ENCODE data around the gene DBP. TPM values are rescaled to one million over a fixed set of nuclear protein-coding genes. Genes with fewer than 3 reads are reported as not detected.
A peak's percentile ranks its signal among the peaks of the same experiment; 100 is the strongest.
"Not testable (repeated sequence)": the region's sequence is repeated elsewhere in the genome, so short reads cannot be mapped to it uniquely, and the experiment has no call there.

The DBP gene
- total RNA-seq, result 6.7 TPM

GRCh38 chr19:48636859-48637448 is at the start of gene DBP:
Gene DBP, minus strand, starts transcription at chr19:48637379. Its CDS starts 385 bp downstream, at chr19:48636994.
- peak; percentile 4 for ATAC-seq

- not testable (repeated sequence) for ATAC-seq
Observed at GRCh38 chr19:48686637-48687036, 49.5 kb upstream of the DBP start.

DNA sequence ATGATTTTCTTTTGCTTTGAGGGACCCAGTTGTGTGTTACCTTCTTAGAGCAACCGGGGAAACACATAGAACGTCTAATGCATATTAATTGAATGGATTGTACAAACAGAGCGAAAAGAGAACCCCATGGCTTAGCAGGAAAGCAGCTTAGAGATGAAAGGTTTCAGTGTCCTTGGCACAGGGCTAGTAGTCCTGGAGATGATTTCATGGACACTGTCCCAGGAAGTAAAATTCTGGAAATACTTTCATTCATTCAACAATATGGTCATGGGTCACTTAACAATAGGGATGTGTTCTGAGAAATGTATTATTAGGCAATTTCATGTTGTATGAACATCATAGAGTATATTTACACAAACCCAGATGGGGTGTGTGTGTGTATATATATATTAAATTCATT is 48.9 kb upstream of the DBP start:
- peak; percentile 20 for ATAC-seq

DNA sequence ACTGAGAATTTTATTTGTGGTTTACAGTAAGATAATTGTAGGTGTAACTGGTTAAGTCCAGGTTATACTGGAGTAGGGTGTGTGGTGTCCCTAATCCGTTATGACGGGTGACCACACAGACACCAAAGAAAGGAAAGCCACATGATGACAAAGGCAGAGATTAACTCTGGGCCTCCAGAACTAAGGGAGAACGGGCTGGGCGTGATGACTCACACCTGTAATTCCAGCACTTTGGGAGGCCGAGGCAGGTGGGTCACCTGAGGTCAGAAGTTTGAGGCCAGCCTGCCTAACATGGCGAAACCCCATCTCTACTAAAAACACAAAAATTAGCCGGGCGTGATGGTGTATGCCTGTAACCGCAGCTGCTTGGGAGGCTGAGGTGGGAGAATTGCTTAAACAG is 48.4 kb upstream of the DBP start:
- peak; percentile 91 for ATAC-seq

GRCh38 chr19:48683349-48683748 is 46.2 kb upstream of the DBP start:
- ATAC-seq, result no peak

DNA sequence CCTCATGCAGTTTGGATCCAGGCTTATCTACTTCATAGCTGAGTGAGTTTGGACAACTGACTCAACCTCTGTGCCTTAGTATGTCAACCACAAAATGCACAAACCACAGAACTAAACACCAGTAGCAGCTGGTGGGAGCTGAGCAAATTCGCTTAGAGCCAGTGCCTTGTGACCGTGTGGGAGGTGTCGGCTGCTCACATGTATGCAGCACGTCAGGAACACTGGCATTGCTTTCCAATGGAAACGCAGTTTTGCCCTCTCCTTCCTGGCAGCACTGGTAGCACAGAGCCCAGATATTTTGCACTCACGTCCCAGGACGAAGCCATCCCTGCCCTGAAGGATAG is 43.9 kb upstream of the DBP start:
- no peak for ATAC-seq

DNA sequence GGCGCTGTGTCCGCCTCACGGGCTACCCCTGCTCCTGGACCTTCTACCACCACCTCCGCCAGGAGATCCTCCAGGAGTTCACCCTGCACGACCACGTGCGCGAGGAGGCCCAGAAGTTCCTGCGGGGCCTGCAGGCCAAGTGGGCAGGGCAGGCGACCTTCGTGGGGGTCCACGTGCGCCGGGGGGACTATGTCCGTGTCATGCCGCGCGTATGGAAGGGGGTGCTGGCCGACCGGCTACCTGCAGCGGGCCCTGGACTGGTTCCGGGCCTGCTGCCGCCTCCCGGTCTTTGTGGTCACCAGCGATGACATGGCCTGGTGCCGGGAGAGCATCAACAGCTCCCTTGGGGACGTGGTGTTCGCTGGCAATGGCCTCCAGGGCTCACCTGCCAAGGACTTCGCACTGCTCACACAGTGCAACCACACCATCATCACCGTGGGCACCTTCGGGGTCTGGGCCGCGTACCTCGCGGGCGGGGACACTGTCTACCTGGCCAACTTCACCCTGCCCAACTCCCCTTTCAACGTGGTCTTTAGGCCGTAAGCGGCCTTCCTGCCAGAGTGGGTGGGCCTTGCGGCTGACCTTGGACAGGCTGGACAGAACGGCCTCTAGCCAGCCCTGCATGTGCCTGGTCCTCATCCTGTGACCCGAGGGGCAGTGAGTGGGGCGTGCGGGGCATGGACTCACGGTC is 43.4 kb upstream of the DBP start:
- ATAC-seq, result no peak

DNA sequence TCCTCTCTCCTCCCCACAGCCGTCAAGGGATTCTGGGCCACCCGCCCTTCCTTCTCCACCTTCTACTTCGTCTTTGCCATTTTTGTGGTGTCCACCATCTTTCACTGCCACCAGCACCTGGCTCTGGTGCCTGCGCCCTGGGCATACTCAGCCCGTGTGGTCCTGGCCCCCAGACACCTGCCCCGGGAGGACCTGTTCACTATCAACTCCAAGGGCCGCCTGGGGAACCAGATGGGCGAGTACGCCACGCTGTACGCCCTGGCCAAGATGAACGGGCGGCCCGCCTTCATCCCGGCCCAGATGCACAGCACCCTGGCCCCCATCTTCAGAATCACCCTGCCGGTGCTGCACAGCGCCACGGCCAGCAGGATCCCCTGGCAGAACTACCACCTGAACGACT is 42.8 kb upstream of the DBP start:
- not testable (repeated sequence) for ATAC-seq

DNA sequence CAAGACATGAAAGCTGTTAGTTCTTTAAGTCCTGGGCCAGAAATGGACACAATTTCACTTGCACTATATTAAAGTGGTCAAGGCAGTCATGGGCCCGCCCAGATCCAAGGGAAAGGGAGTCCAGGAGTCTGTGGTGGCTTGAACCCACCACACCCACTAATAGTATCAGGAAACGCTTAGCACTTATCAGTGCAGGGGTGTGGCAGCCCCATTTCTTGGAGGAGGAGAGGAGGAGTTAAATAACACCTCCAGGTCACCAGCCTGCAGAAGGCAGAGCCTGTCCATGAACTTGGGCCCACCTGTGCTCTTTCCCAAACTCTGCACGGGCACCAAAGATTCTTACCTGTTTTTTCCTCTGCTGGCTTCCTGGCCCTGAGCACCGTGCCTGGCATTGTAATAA is 41.0 kb upstream of the DBP start:
- ATAC-seq, result peak; percentile 25

DNA sequence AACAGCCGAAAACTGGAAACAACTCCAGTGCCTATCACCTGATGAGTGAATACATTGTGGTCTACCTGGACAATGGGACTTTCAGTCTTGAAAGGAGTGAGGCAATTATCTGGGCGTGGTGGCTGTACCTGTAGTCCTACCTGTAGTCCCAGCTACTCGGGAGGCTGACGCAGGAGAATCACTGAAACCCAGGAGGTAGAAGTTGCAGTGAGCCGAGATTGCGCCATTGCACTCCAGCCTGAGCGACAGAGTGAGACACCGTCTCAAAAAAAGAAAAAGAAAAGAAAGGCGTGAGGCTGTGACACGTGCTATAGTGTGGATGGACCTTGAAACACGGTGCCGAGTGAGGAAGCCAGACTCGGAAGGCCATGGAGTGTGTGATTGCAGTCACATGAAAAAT is 39.7 kb upstream of the DBP start:
- peak; percentile 87 for ATAC-seq

GRCh38 chr19:48676487-48676886 is 39.3 kb upstream of the DBP start:
- ATAC-seq, result no peak

GRCh38 chr19:48674921-48675824 is 38.0 kb upstream of the DBP start:
- ATAC-seq, result peak; percentile 34

GRCh38 chr19:48674216-48674809 is 37.1 kb upstream of the DBP start:
- ATAC-seq, result no peak

DNA sequence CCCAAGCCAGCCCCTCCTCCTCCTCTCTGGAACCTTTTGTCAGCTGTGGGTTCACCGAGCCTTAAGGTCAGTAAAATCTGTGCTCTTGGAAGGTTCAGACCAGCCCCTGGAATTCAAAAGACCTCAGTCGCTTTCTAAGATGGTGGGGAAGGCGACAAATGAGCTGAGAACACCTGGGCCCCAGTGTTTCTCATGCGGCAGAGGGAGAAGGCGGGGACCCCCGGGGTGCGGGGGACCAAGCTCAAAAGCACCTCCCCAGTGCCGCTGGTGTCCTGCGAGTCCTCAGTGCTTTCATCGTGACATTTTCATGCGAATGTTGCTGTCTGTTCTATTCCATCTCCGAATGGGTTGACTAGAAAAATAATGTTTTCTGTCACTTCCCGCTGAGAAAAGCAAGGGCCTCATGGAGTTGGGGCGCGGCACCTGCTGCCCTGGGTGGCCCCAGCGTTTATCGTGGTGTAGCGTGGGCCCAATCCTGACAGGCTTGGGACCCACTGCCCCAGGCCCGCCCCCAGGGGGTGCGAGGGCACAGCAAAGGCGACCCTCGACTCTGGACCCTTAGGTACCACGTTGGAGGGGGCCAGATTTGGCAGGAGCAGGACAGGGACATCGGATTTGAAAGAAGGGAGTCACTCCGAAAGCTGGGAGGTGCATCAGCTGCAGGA is 36.4 kb upstream of the DBP start:
- no peak for ATAC-seq

GRCh38 chr19:48672994-48673393 is 35.8 kb upstream of the DBP start, which contains the start of gene NTN5:
Gene NTN5, minus strand, starts transcription at chr19:48673017. Its CDS starts 2,031 bp downstream, at chr19:48670986.
- ATAC-seq, result no peak

GRCh38 chr19:48671446-48671995 is 34.3 kb upstream of the DBP start:
- ATAC-seq, result no peak

DNA sequence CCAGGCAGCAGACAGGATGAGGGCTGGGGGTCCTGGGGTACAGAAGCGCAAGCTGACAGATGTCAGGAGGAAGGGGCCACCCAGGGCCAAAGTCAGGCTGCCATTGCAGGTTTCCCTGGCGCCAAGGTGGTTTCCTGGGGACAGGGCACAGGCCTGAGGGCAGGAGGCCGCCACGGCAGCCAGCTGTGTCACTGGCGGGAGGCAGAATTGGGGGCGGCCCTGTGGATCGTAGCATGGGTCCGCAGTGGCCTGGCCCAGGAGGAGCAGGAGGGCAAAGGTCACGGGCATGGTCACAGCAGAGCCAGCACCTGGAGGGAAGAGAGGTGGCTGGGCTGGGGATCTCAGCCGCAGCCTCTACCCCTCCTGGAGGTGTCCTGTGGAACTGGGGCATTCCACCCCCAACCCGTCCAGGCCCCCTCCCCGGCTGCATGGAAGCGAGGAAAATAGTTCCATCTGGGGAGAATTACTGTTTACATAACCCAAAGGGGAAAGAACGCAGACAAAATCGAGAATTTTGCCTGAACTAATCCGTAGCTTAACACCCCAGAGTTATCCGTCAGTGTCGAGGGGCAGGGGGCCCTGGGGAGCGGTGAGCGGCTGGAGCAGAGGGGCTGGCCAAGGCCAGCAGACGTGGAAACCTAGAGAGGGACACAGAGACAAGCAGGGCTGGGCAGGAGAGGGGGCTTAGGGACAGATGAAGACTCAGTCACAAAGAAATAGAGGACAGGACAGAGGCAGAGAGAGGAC is 33.7 kb upstream of the DBP start:
- no peak for ATAC-seq

DNA sequence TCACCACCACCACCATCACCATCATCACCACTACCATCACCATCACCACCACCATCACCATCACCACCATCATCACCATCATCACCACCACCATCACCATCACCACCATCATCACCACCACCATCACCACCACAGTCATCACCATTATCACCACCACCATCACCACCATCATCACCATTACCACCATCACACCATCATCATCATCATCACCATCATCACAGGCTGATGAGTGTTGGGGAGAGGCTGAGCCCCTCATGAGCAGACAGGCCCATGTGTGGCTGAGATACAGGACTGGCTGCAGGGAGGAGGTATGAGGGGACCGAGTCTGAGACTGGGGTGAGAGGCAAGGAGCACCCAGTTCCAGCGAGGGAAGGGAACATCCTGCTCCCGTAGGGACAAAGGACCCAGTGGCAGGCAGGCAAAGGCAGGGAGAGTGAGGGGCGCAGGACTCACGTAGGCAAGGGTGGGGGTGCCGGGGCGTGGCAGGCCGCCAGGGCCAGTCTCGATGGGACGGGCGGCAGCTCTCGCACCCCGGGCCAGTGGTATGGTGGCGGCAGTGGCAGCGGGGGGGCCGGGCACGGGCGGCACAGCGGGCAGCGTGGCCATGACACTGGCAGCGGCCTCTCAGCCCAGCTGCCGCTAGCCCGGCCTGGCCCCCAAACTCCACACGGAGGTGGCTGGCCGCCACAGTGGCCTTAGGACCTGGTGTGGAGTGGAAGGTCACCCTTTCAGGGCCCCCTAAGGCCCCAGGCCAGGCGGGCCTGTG is 32.9 kb upstream of the DBP start:
- ATAC-seq, result no peak

- ATAC-seq, result no peak
Observed at GRCh38 chr19:48668761-48669160, 31.6 kb upstream of the DBP start.

DNA sequence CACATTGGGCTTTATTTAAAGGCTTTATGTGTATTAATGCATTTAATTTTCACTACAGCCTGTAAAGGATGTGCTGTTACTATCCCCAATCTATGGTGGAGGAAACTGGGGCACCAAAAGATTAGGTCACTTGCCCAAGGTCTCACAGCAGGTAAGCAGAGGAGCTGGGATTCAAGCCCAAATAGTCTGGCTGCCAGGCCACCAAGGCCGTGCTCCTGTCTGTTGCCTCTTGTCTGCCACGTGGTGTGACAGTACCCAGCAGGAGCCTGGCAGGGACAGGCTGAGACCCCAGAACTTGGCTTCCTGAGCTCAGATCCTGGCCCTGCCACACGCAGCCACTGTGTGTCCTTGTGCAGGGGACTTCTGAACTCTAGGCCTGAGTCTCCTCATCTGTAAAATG is 31.2 kb upstream of the DBP start:
- ATAC-seq, result no peak

DNA sequence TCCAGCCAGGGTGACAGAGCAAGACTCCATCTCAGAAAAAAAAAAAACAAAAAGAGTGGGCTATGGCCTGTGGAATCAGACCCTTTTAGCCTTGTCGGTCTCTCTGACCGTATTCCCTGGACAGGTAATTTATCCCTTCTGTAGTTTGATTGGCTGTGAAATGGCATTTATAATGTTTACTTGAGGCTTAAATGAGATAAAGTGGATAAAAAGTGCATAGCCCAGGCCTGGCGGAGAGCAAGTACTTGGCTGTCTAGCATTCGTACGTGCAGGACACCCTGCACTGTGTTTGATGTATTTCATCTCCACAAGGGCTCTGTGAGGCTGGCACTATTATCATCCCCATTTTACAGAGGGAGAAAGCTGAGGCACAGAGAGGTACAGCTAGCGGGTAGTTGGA is 28.6 kb upstream of the DBP start:
- ATAC-seq, result no peak
